ENCODE measurements around the gene SPON2. TPM values are rescaled to one million over a fixed set of nuclear protein-coding genes. Genes with fewer than 3 reads are reported as not detected.

SPON2 gene
- total RNA-seq, 6 donors from 2014 or later: 23.2 to 81.3 (median 50.8) TPM

GRCh38 chr4:1192091-1192492 is 19.7 kb upstream of the SPON2 start:
- H3K9me3 ChIP-seq: no peaks in the 10 kb centered on the region
- ATAC-seq (ENCODE audit: low FRiP score in 2 of 2) (peak; percentile 91), DNase-seq (peak; percentile 32 to 77)
- peak overlapping the region; percentile 63 to 88 (median 75) for H3K27ac ChIP-seq
- H3K27me3 ChIP-seq: no peaks in the 10 kb centered on the region
- peaks cover 0 to 6% (median 1%) of the 10 kb centered on the region in 4 donors for H3K36me3 ChIP-seq
- WGBS, 2 donors: 61 to 63% methylated on average over 1 to 4 of the region's 4 CpGs
- peak; percentile 14 to 59 for TF ChIP-seq POLR2AphosphoS5 (IDR thresholded peaks at IDR 0.05)
- no peak for TF ChIP-seq EP300 (IDR thresholded peaks at IDR 0.05)
- TF ChIP-seq CTCF (IDR thresholded peaks at IDR 0.05): no peak
- no peak for TF ChIP-seq POLR2A (IDR thresholded peaks at IDR 0.05)
- peaks cover 25 to 38% (median 31%) of the 10 kb centered on the region in 4 donors for H3K4me1 ChIP-seq
- no peak overlapping the region for H3K4me3 ChIP-seq

- Histone ChIP-seq H3K4me3 (no peak overlapping the region), H3K36me3 (peaks cover 0 to 3% (median 1%) of the 10 kb centered on the region in 4 donors), H3K27me3 (no peaks in the 10 kb centered on the region), H3K4me1 (peaks cover 25 to 40% (median 33%) of the 10 kb centered on the region in 4 donors), H3K9me3 (no peaks in the 10 kb centered on the region), H3K27ac (peak overlapping the region; percentile 63 to 88 (median 75))
- ATAC-seq (ENCODE audit: low FRiP score in 2 of 2) (no peak), DNase-seq (peak in 1 of 2 donors; percentile 30)
- 76 to 92% methylated on average over 4 to 5 of the region's 5 CpGs for WGBS, 2 donors
- TF ChIP-seq POLR2A (IDR thresholded peaks at IDR 0.05) (no peak), CTCF (IDR thresholded peaks at IDR 0.05) (no peak), POLR2AphosphoS5 (IDR thresholded peaks at IDR 0.05) (no peak), EP300 (IDR thresholded peaks at IDR 0.05) (no peak)
These were observed 19.2 kb upstream of the SPON2 start for GRCh38 chr4:1191621-1192020.

- DNase-seq: peak in 1 of 2 donors; percentile 15
- WGBS, 2 donors: 4 to 12% methylated on average over 1 of the region's 1 CpG
These were observed 14.8 kb upstream of the SPON2 start for GRCh38 chr4:1187182-1187581.

GRCh38 chr4:1183985-1184773 is 11.8 kb upstream of the SPON2 start:
- TF ChIP-seq CTCF (IDR thresholded peaks at IDR 0.05) (no peak), POLR2A (IDR thresholded peaks at IDR 0.05) (no peak), EP300 (IDR thresholded peaks at IDR 0.05) (no peak), POLR2AphosphoS5 (IDR thresholded peaks at IDR 0.05) (no peak)
- H3K27ac ChIP-seq: peak overlapping the region in 3 of 4 donors; percentile 12 to 61 (median 23)
- H3K36me3 ChIP-seq: no peaks in the 10 kb centered on the region
- WGBS, 2 donors: 47 to 52% methylated on average over 6 of the region's 6 CpGs
- ATAC-seq (ENCODE audit: low FRiP score in 2 of 2) (peak in 1 of 2 donors; percentile 53), DNase-seq (no peak)
- H3K9me3 ChIP-seq: peaks cover 0 to 6% (median 0%) of the 10 kb centered on the region in 4 donors
- no peak overlapping the region for H3K4me3 ChIP-seq
- no peaks in the 10 kb centered on the region for H3K27me3 ChIP-seq
- H3K4me1 ChIP-seq: peaks cover 0 to 9% (median 2%) of the 10 kb centered on the region in 4 donors

More at GRCh38 chr4:1187182-1187581, 14.8 kb upstream of the SPON2 start:
- H3K27ac ChIP-seq: no peak overlapping the region
- H3K4me3 ChIP-seq: no peak overlapping the region
- H3K27me3 ChIP-seq: no peaks in the 10 kb centered on the region
- no peak for TF ChIP-seq POLR2AphosphoS5 (IDR thresholded peaks at IDR 0.05)
- no peak for TF ChIP-seq CTCF (IDR thresholded peaks at IDR 0.05)
- TF ChIP-seq POLR2A (IDR thresholded peaks at IDR 0.05): no peak
- TF ChIP-seq EP300 (IDR thresholded peaks at IDR 0.05): no peak
- no peak for ATAC-seq (ENCODE audit: low FRiP score in 2 of 2)
- H3K4me1 ChIP-seq: peaks cover 5 to 16% (median 10%) of the 10 kb centered on the region in 4 donors
- H3K9me3 ChIP-seq: no peaks in the 10 kb centered on the region
- no peaks in the 10 kb centered on the region for H3K36me3 ChIP-seq
